GM12874 (cell line): ENCODE data around the gene SUSD1.

ENCODE experiments used
- TF ChIP-seq, protein P1 (sequence below): IDR thresholded peaks from 2 replicates; pipeline ENCODE4 v1.5.1; 2011; ENCODE audit warnings: low read depth, mild to moderate bottlenecking, control low read depth, low read length, moderate library complexity; ENCODE audit not compliant: insufficient read depth

The SUSD1 gene

DNA sequence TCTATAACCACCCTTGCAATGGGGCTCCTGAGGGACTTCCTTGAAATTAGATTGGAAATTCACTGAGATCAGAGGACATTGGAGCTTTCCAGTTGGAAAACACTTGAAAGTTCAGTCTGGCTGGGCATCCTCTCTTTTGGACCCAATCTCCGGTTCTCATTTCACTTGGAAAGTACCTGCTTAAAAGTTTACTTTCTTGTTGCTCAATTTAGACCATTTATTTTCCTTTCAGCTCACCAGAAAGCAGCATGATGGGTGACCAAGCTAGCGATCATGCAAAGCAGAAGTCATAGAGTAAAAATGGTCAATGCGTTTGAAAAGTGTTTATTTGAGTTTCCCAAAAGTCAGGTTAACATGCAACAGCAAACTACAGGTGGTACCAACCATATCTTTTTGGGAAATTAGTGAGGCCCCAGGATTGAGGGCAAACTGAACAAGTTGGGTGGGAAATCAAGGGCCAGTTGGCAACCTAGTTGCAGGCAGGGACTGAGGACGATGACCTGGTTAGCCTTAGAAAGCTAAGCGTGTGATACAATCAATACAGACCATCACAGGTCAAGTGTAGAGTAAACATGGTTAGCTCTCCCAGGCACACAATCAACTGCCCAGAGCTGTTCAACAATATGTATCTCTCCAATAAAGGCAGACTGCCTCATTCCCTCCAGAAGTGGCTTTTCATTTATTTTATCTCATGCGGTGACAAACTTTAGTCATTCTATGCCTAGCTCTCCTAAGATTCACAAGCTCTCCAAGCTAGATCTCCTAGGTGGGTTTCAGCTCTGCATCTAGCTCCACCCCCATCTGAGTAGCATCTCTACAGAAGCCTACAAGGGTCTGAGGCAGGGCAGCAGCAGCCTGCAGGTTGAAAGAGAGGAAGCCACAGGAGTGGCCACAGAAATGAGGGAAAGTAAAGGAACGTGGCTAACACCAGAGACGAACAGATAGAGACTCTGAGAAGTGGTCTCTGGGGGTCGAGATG, 141.6 kb downstream of the SUSD1 start:
- TF ChIP-seq, protein P1, sequence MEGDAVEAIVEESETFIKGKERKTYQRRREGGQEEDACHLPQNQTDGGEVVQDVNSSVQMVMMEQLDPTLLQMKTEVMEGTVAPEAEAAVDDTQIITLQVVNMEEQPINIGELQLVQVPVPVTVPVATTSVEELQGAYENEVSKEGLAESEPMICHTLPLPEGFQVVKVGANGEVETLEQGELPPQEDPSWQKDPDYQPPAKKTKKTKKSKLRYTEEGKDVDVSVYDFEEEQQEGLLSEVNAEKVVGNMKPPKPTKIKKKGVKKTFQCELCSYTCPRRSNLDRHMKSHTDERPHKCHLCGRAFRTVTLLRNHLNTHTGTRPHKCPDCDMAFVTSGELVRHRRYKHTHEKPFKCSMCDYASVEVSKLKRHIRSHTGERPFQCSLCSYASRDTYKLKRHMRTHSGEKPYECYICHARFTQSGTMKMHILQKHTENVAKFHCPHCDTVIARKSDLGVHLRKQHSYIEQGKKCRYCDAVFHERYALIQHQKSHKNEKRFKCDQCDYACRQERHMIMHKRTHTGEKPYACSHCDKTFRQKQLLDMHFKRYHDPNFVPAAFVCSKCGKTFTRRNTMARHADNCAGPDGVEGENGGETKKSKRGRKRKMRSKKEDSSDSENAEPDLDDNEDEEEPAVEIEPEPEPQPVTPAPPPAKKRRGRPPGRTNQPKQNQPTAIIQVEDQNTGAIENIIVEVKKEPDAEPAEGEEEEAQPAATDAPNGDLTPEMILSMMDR, result no peak

- TF ChIP-seq, protein P1, result no peak
These were observed 142.4 kb downstream of the SUSD1 start for GRCh38 chr9:112032743-112033142.

DNA sequence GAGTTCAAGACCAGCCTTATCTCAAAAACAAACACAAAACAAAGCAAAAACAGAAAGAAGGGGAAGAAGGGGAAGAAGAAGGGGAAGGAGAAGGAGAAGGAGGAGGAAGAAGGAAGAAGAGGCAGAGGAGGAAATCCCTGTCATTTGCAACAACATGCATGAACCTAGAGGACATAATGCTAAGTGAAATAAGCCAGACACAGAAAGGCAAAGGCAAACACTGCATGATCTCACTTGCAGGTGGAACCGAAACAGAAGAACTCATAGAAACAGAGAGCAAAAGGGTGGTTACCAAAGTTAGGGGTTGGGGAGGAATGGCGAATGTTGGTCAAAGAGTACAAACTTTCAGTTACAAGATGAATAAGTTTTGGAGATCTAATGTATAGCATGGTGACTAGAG, 143.1 kb downstream of the SUSD1 start:
- TF ChIP-seq, protein P1, result no peak

DNA sequence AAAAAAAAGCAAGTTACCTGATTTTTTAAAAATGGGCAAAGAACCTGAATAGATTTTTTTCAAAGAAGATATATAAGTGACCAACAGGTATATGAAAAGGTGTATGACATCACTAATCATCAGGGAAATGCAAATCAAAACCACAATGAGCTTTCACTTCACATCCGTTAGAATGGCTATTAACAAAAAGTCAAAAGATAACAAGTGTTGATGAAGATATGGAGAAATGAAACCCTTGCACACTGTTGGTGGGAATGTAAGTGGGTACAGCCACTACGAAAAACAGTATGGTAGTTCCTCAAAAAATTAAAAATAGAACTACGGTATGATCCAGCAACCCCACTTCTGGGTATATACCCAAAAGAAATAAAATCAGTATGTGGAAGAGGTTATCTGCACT, 143.7 kb downstream of the SUSD1 start:
- TF ChIP-seq, protein P1, result no peak

GRCh38 chr9:112029921-112030444, 145.1 kb downstream of the SUSD1 start:
- TF ChIP-seq, protein P1, result no peak

- TF ChIP-seq, protein P1, result no peak
These were observed 146.6 kb downstream of the SUSD1 start for GRCh38 chr9:112028242-112029221.

DNA sequence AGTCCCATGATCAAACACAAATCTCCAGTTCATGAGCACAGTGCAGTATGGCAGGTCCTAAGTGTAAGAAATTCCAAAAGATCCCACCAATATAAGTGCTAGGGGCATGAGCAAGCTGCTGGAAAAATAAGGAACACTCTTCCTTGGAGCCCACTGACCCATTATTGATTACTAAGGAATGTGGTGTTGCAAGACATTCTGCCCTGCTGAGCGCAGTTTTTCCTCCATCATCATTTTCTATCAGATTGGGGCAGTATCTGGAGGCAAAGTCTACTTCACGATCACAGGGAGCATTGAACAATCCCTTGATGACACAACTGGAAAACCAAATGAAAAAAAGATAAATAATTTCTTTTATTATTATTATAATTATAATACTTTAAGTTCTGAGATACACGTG, 149.2 kb downstream of the SUSD1 start:
- TF ChIP-seq, protein P1, result no peak
